ENCODE results near the gene OSBPL1A.

DNA sequence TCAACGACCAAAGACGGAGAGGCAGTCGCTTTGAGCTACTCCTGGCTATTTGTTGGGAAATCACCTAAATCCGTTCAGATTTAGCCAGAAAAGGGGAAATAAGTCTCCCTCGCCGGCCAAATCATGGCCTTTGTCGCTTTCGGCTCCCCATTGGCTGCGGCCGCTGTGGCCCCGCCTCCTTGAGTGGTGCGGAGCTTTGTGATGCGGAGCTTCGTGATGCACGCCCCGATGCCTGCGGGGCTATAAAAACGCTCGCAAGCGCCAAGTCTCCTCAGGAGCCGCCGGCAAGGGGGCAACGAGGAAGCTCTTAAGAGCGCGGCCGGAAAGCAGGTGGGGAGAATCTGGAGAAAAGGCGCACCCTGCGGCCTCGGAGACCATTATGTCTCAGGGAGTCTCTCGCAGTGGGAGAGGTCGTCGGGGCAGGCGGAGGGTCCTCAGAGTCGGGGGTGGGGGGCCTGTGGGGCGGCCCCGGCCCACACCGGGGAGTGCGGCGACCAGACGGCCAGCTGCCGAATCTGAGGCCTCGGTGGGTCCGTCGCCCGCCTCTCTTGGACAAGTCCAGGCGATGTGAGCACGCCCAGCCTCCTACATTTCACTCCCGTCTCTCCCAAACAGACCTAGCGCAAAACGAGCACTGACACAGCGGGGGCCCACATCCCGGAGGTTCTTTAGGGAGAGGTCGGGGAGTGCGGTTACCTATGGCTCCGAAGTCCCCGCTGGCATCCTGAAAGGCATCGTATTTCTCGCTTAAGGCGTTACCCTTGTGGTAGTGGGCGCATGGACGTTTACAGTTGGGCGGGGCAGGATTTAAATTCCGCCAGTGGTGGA is 258.6 kb downstream of the OSBPL1A start, which contains the start of gene CABYR:
- TF ChIP-seq SUZ12 (IDR thresholded peaks at IDR 0.05; ENCODE audit: extremely low read depth, insufficient read depth, insufficient read length): no peak
- TF ChIP-seq YY1 (IDR thresholded peaks at IDR 0.05; ENCODE audit: insufficient read depth, insufficient read length): no peak
